ENCODE data around the gene STK38. TPM values are rescaled to one million over a fixed set of nuclear protein-coding genes. Genes with fewer than 3 reads are reported as not detected.

Gene STK38
- polyA plus RNA-seq, 5 donors, result 35.1 to 45.0 (median 44.4) TPM

- DNase-seq, result no peak
Measured at GRCh38 chr6:36570264-36570663, 23.0 kb upstream of the STK38 start.

GRCh38 chr6:36566418-36566905 lies 19.2 kb upstream of the STK38 start:
- no peak for DNase-seq

DNA sequence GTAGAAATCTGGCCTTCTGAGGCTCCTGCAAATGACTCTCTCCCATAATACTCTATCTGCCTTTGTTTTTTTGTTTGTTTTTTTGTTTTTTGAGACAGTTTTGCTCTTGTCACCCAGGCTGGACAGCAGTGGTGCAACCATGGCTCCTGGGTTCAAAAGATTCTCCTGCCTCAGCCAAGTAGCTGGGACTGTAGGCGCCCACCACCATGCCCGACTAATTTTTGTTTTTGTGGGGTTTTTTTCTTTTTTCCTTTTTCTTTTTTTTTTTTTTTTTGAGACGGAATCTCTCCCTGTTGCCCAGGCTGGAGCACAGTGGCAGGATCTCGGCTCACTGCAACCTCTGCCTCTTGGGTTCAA lies 16.6 kb upstream of the STK38 start:
- no peak for DNase-seq

GRCh38 chr6:36563237-36563927 lies 16.1 kb upstream of the STK38 start:
- DNase-seq, result no peak

GRCh38 chr6:36560822-36561221 lies 13.5 kb upstream of the STK38 start:
- DNase-seq, result no peak

DNA sequence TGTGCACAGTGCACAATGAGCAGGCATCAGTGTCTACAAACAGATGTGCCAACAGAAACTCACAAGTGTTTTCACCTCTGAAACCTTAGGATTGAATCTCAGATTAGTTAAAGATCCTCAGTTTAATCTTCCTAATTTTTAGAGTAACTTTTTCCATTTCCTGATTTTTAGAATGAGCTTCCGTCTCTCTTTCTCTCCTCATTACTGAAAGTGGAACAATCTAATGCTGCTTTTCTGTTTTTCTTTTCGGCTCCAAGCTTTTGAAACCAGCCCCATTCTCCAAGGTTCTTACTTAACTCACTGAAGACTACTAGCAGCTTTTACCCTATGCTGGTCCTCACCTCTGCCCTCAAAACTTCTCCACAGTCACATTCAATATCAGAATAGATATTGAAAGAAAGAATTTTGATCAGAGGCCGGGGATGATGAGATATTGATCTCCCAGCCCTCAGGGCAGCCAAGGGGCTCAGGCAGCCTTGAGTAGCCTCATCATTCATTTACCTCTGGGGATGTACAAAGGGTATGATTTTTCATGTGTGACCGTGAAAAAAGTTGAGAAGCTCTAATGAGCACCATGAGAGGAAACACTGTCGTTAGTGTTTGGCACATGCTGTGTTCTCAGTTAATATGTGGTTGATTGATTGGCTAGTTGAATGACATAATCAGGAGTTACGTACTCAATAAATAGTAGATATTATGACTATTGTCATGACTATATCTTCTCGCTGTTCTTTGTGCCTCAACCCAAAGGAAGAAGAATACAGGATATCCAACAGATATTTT lies 11.9 kb upstream of the STK38 start:
- DNase-seq, result no peak

DNA sequence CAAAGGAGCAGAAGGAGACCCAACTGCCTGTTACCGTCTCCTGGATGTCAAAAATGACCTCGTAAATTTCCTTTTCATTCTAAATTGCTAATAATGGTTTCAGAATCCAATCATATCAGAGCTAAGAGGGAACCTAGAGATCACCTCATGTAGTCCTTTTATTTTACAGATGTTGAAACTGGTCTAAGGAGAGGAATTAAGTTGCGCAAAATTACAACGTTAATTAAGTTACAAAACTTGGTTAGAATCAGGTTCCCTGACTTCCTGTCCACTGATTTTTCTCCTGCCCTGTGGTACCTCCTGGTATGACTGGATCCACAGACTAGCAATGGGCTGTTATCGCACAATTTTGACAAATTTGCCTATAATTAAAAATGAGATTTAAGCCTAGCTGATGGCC lies 9.0 kb upstream of the STK38 start:
- DNase-seq, result no peak

DNA sequence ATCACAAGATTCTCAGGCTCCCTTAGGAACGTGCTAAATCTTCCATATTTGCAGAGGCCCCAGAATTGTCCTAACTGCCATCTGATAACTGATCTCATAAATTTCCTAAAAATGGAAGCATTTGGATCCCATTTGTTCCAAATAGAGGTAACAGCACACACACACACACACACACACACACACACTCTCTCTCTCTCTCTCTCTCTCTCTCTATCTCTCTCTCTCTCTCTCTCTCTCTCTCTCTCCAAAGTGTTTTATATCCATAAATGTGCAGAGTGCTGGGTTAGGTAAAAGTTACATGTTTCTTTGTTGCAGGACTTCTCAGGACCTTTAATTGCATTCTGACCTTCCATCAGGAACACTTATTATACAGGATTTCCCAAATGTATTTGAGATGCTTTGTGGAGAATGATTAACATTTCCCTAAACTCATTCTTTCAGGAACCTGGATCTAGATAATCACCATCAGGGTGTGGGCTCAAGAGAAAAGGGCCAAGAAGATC lies 8.5 kb upstream of the STK38 start:
- no peak for DNase-seq

GRCh38 chr6:36550473-36551000 lies 3.3 kb upstream of the STK38 start:
- no peak for DNase-seq

GRCh38 chr6:36548401-36548743 lies 1.1 kb upstream of the STK38 start:
- no peak for DNase-seq

GRCh38 chr6:36547646-36548400 lies 544 bp upstream of the STK38 start:
- DNase-seq, result peak in 1 of 2 donors; percentile 11

- peak in 1 of 2 donors; percentile 20 for DNase-seq
Measured at GRCh38 chr6:36546308-36546919, 865 bp downstream of the STK38 start.

DNA sequence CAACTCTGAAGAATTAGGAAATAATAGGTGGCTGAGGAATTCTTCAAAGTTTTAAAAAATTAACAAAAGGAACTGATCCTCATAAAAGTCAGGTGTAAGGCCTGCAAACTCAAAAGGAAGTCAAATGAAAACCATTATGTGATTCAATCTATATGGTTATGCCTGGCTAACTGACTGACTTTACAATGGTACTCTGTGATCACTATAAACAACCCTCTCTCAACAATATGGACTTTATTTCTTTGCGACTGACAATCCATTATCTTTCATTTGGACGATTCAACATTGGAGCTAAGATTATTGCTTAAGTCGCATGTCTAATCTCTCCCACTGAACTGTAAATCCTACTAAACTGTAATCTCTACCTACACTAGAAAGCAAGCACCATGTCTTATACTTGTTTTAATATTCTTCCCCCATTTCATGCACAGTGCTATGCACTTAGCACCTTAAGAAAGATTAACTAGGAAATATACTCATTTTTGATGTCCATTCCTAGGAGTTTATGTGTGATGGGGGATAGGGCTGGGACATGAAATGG lies 1.4 kb downstream of the STK38 start:
- peak in 1 of 2 donors; percentile 3 for DNase-seq

DNA sequence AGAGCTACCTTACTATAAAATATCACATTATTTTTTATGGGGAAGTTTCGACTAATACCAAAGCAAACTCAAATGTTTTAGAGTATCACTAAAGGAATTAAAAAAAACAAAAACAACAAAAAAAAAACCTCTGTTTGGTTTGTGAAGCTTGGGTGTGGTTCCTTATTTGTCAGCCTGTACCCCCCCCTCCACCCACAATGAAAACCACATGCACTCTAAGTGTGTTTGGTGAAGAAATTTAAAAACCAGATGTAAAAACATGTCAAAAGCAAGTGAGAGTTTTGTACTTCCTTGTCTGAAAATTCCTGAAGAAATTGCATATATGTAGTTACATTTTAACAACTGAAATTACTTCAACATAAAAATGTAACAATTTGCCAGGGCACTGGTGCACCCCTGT lies 3.1 kb downstream of the STK38 start:
- no peak for DNase-seq

GRCh38 chr6:36542041-36542440 lies 5.2 kb downstream of the STK38 start:
- no peak for DNase-seq

DNA sequence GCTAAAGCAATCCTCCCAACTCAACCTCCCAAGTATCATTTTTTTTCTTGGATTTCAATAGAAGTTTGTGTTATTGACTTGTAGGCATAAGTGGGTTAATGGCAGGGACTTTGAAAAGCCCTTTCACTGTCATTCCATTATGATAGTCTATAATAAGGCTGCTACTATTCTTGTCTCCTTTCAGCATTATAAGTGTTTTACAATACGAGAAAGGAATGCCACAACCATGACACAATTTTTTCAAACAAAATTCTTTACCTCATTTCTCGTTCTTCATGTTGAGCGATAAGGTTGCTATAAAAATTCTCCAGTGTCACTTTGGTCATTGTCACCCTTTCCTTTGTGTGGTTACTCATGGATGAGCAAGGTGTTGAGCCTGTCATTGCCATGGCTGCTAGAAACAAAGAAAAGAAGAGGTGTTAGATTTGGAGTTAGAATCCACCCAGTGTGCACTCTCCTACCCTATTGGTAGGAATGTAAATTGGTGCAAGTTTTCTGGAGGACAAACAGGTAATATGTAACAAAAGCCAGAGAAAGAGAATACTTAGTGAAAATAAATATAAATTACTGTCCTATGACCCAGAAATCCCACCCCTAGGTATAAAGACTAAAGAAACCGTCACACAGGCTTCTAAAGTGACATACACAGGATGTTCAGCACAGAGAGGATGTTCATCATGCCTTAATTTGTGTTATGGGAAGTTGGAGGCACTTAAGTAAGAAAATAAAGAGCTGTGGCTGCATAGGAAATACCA lies 7.3 kb downstream of the STK38 start:
- no peak for DNase-seq

DNA sequence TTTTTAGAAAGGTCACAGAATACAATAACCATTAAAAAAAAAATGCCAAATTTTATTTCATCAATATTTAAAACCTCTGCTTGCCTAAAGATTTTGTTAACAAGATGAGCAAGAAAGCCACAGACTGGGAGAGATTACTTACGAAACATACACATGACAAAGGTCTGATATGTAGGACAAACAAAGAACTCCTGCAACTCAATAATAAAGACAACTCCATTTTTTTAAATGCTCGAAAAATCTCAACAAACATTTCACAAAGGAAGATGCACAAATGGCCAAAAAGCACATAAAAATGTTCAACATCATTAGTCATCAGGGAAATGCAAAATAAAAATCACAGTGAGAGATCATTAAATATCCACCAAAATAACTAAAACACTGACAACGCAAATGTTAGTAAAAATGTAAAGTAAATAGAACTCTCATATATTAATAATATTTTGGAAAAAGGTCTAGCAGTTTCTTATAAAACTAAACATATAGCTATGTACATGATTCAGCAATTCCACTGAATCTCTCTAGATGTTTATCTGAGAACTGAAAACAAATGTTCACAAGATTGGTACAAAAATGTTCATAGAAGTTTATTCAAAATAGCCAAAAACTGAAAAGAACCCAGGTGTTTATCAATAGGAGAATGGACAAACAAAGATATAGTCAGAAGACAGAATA lies 10.3 kb downstream of the STK38 start:
- no peak for DNase-seq

- DNase-seq, result no peak
Measured at GRCh38 chr6:36533321-36533720, 14.0 kb downstream of the STK38 start.

- DNase-seq, result no peak
Measured at GRCh38 chr6:36526066-36526465, 21.2 kb downstream of the STK38 start.

DNA sequence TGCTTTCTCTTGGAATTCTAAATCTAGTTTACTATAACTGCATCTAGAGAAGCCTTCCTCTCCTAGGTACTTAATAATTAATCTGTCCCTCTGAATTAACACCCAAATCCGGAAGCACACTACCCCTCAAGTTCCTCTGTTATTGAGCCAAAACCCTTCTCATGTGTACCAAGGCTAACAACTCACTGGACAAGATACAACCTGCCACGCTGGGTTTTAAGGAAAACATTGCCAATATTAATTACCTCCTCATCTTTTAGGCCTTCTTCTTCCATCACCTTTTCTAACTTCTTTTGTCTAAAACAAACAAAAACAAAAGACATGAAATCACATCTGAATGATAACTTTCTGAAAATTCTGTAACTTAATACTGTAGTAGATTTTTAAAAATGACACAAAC lies 21.9 kb downstream of the STK38 start:
- no peak for DNase-seq
